Astrocyte (in vitro differentiated cells and primary cell): Measurements from ENCODE around the gene DDT. TPM values are rescaled to one million over a fixed set of nuclear protein-coding genes. Genes with fewer than 3 reads are reported as not detected.

Experiments
- DNase-seq: peaks from one replicate; pipeline ENCODE4 v3.0.0-alpha.2; 2010; ENCODE audit warnings: low read depth
- FAIRE-seq: peaks from 2 replicates; lab custom pipeline; 2011; peaks lifted over from hg19 to GRCh38; lab: Jason Lieb, UNC
- H2AFZ ChIP-seq: 2 replicates; pipeline ENCODE4 v1.6.0; 2012; ENCODE audit warnings: low read depth, low read length, inconsistent platforms
- H3K27ac ChIP-seq: 2 replicates; pipeline ENCODE4 v1.5.1; 2011; ENCODE audit warnings: low read depth, low read length, inconsistent platforms
- H3K27me3 ChIP-seq: 2 replicates; pipeline ENCODE4 v1.6.0; 2011; ENCODE audit warnings: low read length, inconsistent platforms; ENCODE audit not compliant: insufficient read depth
- H3K36me3 ChIP-seq: 2 replicates; pipeline ENCODE4 v1.5.1; 2011; ENCODE audit warnings: low read length, inconsistent platforms; ENCODE audit not compliant: insufficient read depth
- H3K4me1 ChIP-seq: 2 replicates; pipeline ENCODE4 v1.5.1; 2011; ENCODE audit warnings: low read length, inconsistent platforms; ENCODE audit not compliant: insufficient read depth
- H3K4me2 ChIP-seq: 2 replicates; pipeline ENCODE4 v1.6.0; 2012; ENCODE audit warnings: low read length, inconsistent platforms
- H3K4me3 ChIP-seq: 2 replicates; pipeline ENCODE4 v1.5.1; 2011; ENCODE audit warnings: low read depth, mild to moderate bottlenecking, low read length, inconsistent platforms; ENCODE audit not compliant: insufficient read depth
- H3K79me2 ChIP-seq: 2 replicates; pipeline ENCODE4 v1.6.0; 2012; ENCODE audit warnings: mild to moderate bottlenecking, low read length, inconsistent platforms; ENCODE audit not compliant: insufficient read depth
- H3K9ac ChIP-seq: 2 replicates; pipeline ENCODE4 v1.6.0; 2012; ENCODE audit warnings: mild to moderate bottlenecking, low read length, inconsistent platforms
- H3K9me3 ChIP-seq: 2 replicates; pipeline ENCODE4 v1.5.1; 2012; ENCODE audit warnings: low read depth, mild to moderate bottlenecking, low read length, inconsistent platforms; ENCODE audit not compliant: insufficient read depth
- H4K20me1 ChIP-seq: 2 replicates; pipeline ENCODE4 v1.6.0; 2012; ENCODE audit warnings: low read length, inconsistent platforms; ENCODE audit not compliant: insufficient read depth
- H3K27ac Mint-ChIP-seq: one replicate; pipeline ENCODE4 v1.8.0; 2021; ENCODE audit warnings: mild to moderate bottlenecking, mixed read lengths; ENCODE audit not compliant: unreplicated experiment
- H3K27me3 Mint-ChIP-seq: one replicate; pipeline ENCODE4 v1.8.0; 2021; ENCODE audit warnings: low read depth, mixed read lengths; ENCODE audit not compliant: unreplicated experiment
- H3K36me3 Mint-ChIP-seq: one replicate; pipeline ENCODE4 v1.8.0; 2021; ENCODE audit warnings: low read depth, mixed read lengths; ENCODE audit not compliant: unreplicated experiment
- H3K4me1 Mint-ChIP-seq: one replicate; pipeline ENCODE4 v1.8.0; 2021; ENCODE audit warnings: low read depth, mixed read lengths; ENCODE audit not compliant: unreplicated experiment
- H3K4me3 Mint-ChIP-seq: one replicate; pipeline ENCODE4 v1.8.0; 2021; ENCODE audit warnings: mild to moderate bottlenecking, moderate library complexity, mixed read lengths; ENCODE audit not compliant: unreplicated experiment
- H3K9me3 Mint-ChIP-seq: one replicate; pipeline ENCODE4 v1.8.0; 2021; ENCODE audit warnings: mild to moderate bottlenecking, mixed read lengths; ENCODE audit not compliant: unreplicated experiment
- CTCF ChIP-seq: IDR thresholded peaks from 2 replicates; pipeline ENCODE4 v1.5.1; 2011; ENCODE audit warnings: low read depth, mild to moderate bottlenecking, inconsistent platforms, low read length, moderate library complexity; ENCODE audit not compliant: insufficient read depth
- EZH2 ChIP-seq: IDR thresholded peaks from 2 replicates; pipeline ENCODE4 v1.6.1; 2012; ENCODE audit warnings: mild to moderate bottlenecking, low read length, inconsistent platforms; ENCODE audit not compliant: insufficient read depth
- total RNA-seq: library from RNA; stranded (reverse); gene quantifications from 2 replicates; pipeline ENCODE4 v1.2.1, GENCODE V29; 2021

The DDT gene
- total RNA-seq, 1 donor from 2014 or later, result 78.9 TPM

GRCh38 chr22:24009227-24010017 is 35.2 kb upstream of the DDT start:
- H3K36me3 ChIP-seq, result no peaks in the 10 kb centered on the region
- H2AFZ ChIP-seq, result no peak overlapping the region
- DNase-seq, result no peak
- Mint-ChIP-seq H3K9me3 (no peaks in the 10 kb centered on the region), H3K4me1 (peaks cover 4% of the 10 kb centered on the region), H3K27me3 (peaks cover 13% of the 10 kb centered on the region), H3K36me3 (peaks cover 1% of the 10 kb centered on the region), H3K27ac (no peak overlapping the region), H3K4me3 (no peak overlapping the region)
- peaks cover 14% of the 10 kb centered on the region for H4K20me1 ChIP-seq
- H3K27me3 ChIP-seq, result no peaks in the 10 kb centered on the region
- no peak for TF ChIP-seq EZH2
- no peak for TF ChIP-seq CTCF
- peaks cover 12% of the 10 kb centered on the region for H3K4me1 ChIP-seq
- no peak overlapping the region for H3K9ac ChIP-seq
- H3K27ac ChIP-seq, result no peak overlapping the region
- FAIRE-seq, result no peak
- peaks cover 24% of the 10 kb centered on the region for H3K79me2 ChIP-seq
- no peak overlapping the region for H3K4me3 ChIP-seq
- H3K9me3 ChIP-seq, result no peaks in the 10 kb centered on the region
- H3K4me2 ChIP-seq, result no peak overlapping the region

- H3K4me2 ChIP-seq, result no peak overlapping the region
- FAIRE-seq, result no peak
- H3K9me3 ChIP-seq, result no peaks in the 10 kb centered on the region
- Mint-ChIP-seq H3K27ac (no peak overlapping the region), H3K27me3 (peaks cover 18% of the 10 kb centered on the region), H3K4me3 (no peak overlapping the region), H3K9me3 (no peaks in the 10 kb centered on the region), H3K4me1 (peaks cover 4% of the 10 kb centered on the region), H3K36me3 (peaks cover 1% of the 10 kb centered on the region)
- H3K4me3 ChIP-seq, result no peak overlapping the region
- H3K4me1 ChIP-seq, result peaks cover 12% of the 10 kb centered on the region
- H3K79me2 ChIP-seq, result peaks cover 17% of the 10 kb centered on the region
- no peaks in the 10 kb centered on the region for H3K36me3 ChIP-seq
- H3K27ac ChIP-seq, result no peak overlapping the region
- no peak overlapping the region for H2AFZ ChIP-seq
- no peak overlapping the region for H3K9ac ChIP-seq
- no peaks in the 10 kb centered on the region for H3K27me3 ChIP-seq
- H4K20me1 ChIP-seq, result peaks cover 8% of the 10 kb centered on the region
- no peak for TF ChIP-seq CTCF
- no peak for TF ChIP-seq EZH2
- DNase-seq, result no peak
Observed at GRCh38 chr22:24008381-24009226, 34.4 kb upstream of the DDT start.
